Neural crest cell (in vitro differentiated cells): ENCODE data around the gene CPNE2. TPM values are rescaled to one million over a fixed set of nuclear protein-coding genes. Genes with fewer than 3 reads are reported as not detected.

Source experiments
- DNase-seq: peaks from one replicate; pipeline ENCODE4 v3.0.0; 2021; ENCODE audit warnings: low read depth, mixed read lengths, low spot score
- H3K27ac Mint-ChIP-seq: one replicate; pipeline ENCODE4 v1.8.0; 2021; ENCODE audit warnings: mild to moderate bottlenecking, mixed read lengths; ENCODE audit not compliant: unreplicated experiment
- H3K27me3 Mint-ChIP-seq: 2 replicates; pipeline ENCODE4 v1.8.0; 2021; ENCODE audit warnings: low read depth, mild to moderate bottlenecking, mixed read lengths
- H3K36me3 Mint-ChIP-seq: 2 replicates; pipeline ENCODE4 v1.8.0; 2021; ENCODE audit warnings: low read depth, mild to moderate bottlenecking, mixed read lengths
- H3K4me1 Mint-ChIP-seq: 2 replicates; pipeline ENCODE4 v1.8.0; 2021; ENCODE audit warnings: mixed read lengths
- H3K4me3 Mint-ChIP-seq: one replicate; pipeline ENCODE4 v1.8.0; 2021; ENCODE audit warnings: mild to moderate bottlenecking, mixed read lengths
- H3K9me3 Mint-ChIP-seq: 2 replicates; pipeline ENCODE4 v1.8.0; 2021; ENCODE audit warnings: mixed read lengths
- CTCF ChIP-seq: fragments of 200-600 bp; sonication (generic); conservative IDR thresholded peaks from 2 replicates; pipeline ENCODE4 v1.5.0; 2021; ENCODE audit warnings: antibody characterized with exemption, mild to moderate bottlenecking
- total RNA-seq: library from RNA; stranded (reverse); gene quantifications from 2 replicates; pipeline ENCODE4 v1.2.1, GENCODE V29; 2021

CPNE2 gene
- total RNA-seq, 1 donor from 2014 or later: 33.1 TPM

- Mint-ChIP-seq H3K4me1 (peaks cover 69% of the 10 kb centered on the region), H3K36me3 (no peaks in the 10 kb centered on the region), H3K27ac (no peak overlapping the region), H3K27me3 (peaks cover 4% of the 10 kb centered on the region), H3K4me3 (peak overlapping the region; percentile 47), H3K9me3 (no peaks in the 10 kb centered on the region)
- TF ChIP-seq CTCF: no peak
- no peak for DNase-seq
Observed at GRCh38 chr16:57146040-57146647, 53.8 kb downstream of the CPNE2 start.

GRCh38 chr16:57146735-57147134 is 54.4 kb downstream of the CPNE2 start:
- Mint-ChIP-seq H3K4me3 (peak overlapping the region; percentile 7), H3K9me3 (no peaks in the 10 kb centered on the region), H3K27me3 (peaks cover 4% of the 10 kb centered on the region), H3K36me3 (no peaks in the 10 kb centered on the region), H3K27ac (peak overlapping the region; percentile 35), H3K4me1 (peaks cover 67% of the 10 kb centered on the region)
- no peak for DNase-seq
- peak; percentile 44 for TF ChIP-seq CTCF

GRCh38 chr16:57147381-57148221 is 55.2 kb downstream of the CPNE2 start:
- peak overlapping the region; percentile 7 for H3K4me3 Mint-ChIP-seq
- TF ChIP-seq CTCF: no peak
- no peaks in the 10 kb centered on the region for H3K9me3 Mint-ChIP-seq
- H3K27ac Mint-ChIP-seq: peak overlapping the region; percentile 86
- no peaks in the 10 kb centered on the region for H3K36me3 Mint-ChIP-seq
- H3K4me1 Mint-ChIP-seq: peaks cover 59% of the 10 kb centered on the region
- peaks cover 4% of the 10 kb centered on the region for H3K27me3 Mint-ChIP-seq
- no peak for DNase-seq

GRCh38 chr16:57148481-57148880 is 56.1 kb downstream of the CPNE2 start:
- peaks cover 4% of the 10 kb centered on the region for H3K27me3 Mint-ChIP-seq
- peaks cover 52% of the 10 kb centered on the region for H3K4me1 Mint-ChIP-seq
- no peak for TF ChIP-seq CTCF
- peak overlapping the region; percentile 55 for H3K27ac Mint-ChIP-seq
- H3K9me3 Mint-ChIP-seq: no peaks in the 10 kb centered on the region
- no peak for DNase-seq
- H3K36me3 Mint-ChIP-seq: no peaks in the 10 kb centered on the region
- H3K4me3 Mint-ChIP-seq: peak overlapping the region; percentile 2

GRCh38 chr16:57149391-57149790 is 57.0 kb downstream of the CPNE2 start:
- peaks cover 4% of the 10 kb centered on the region for H3K27me3 Mint-ChIP-seq
- H3K9me3 Mint-ChIP-seq: no peaks in the 10 kb centered on the region
- no peak for DNase-seq
- H3K36me3 Mint-ChIP-seq: peaks cover 5% of the 10 kb centered on the region
- H3K27ac Mint-ChIP-seq: no peak overlapping the region
- H3K4me1 Mint-ChIP-seq: peaks cover 43% of the 10 kb centered on the region
- TF ChIP-seq CTCF: no peak
- no peak overlapping the region for H3K4me3 Mint-ChIP-seq
